GM20000 (cell line): Measurements from ENCODE around the gene OR52E2.

Source experiments
- DNase-seq: peaks from one replicate; pipeline ENCODE4 v3.0.0; 2012; ENCODE audit warnings: low spot score
- TF ChIP-seq, protein P1 (sequence below): IDR thresholded peaks from 2 replicates; pipeline ENCODE4 v1.5.1; 2012; ENCODE audit warnings: mild to moderate bottlenecking, control low read depth; ENCODE audit errors: extremely low read depth, missing control alignments

The OR52E2 gene

GRCh38 chr11:5059391-5059790, at the start of gene OR52E2:
Gene OR52E2 (minus strand): TSS chr11:5059627. CDS start chr11:5059627, 0 bp downstream.
- TF ChIP-seq, protein P1, sequence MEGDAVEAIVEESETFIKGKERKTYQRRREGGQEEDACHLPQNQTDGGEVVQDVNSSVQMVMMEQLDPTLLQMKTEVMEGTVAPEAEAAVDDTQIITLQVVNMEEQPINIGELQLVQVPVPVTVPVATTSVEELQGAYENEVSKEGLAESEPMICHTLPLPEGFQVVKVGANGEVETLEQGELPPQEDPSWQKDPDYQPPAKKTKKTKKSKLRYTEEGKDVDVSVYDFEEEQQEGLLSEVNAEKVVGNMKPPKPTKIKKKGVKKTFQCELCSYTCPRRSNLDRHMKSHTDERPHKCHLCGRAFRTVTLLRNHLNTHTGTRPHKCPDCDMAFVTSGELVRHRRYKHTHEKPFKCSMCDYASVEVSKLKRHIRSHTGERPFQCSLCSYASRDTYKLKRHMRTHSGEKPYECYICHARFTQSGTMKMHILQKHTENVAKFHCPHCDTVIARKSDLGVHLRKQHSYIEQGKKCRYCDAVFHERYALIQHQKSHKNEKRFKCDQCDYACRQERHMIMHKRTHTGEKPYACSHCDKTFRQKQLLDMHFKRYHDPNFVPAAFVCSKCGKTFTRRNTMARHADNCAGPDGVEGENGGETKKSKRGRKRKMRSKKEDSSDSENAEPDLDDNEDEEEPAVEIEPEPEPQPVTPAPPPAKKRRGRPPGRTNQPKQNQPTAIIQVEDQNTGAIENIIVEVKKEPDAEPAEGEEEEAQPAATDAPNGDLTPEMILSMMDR: no peak
- DNase-seq: no peak

GRCh38 chr11:5107285-5107684, 47.9 kb upstream of the OR52E2 start:
- no peak for DNase-seq
- TF ChIP-seq, protein P1: no peak

- no peak for DNase-seq
- TF ChIP-seq, protein P1: no peak
Observed at GRCh38 chr11:5103066-5103465, 43.6 kb upstream of the OR52E2 start.

DNA sequence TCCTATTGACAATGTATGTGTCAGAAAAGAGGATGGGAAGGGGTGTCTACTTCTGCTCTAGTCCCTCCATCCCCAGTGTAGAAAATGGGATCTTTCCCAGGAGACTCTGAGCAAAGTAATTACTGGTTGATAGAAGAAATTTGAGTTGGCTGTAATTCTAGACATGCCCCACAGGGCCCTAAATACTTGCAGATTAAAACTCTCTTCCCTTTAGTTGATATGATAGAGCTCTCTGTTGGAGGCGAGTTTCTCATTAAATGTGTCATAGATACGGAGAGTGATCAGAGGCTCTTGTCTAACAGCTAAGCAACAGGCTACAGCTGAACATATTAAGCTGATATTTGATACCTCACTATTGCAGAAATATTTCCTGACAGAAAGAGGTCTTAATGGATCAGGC, 42.8 kb upstream of the OR52E2 start:
- DNase-seq: no peak
- TF ChIP-seq, protein P1: no peak

GRCh38 chr11:5096011-5096410, 36.6 kb upstream of the OR52E2 start:
- TF ChIP-seq, protein P1: no peak
- no peak for DNase-seq

DNA sequence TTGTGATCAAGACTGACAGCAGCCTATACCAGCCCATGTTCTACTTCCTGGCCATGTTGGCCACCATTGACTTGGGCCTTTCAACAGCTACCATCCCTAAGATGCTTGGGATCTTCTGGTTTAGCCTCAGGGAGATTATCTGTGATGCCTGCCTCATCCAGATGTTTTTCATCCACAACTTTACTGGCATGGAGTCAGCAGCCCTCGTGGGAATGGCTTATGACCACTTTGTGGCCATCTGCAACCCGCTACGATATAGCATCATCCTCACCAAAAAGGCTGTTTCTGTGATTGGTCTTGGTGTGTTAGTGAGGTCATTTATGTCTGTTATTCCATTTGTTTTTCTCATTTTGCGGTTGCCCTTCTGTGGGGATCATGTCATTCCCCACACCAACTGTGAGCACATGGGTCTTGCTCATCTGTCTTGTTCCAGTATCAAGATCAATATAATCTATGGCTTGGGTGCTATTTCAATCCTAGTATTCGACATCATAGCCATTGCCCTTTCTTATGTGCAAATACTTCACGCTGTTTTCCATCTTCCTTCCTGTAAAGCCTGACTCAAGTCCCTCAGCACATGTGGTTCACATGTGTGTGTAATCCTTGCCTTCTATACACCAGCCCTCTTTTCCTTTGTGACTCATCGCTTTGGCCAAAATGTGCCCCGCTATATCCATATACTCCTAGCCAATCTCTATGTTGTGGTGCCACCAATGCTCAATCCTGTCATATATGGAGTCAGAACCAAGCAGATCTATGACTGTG, 33.6 kb upstream of the OR52E2 start:
- TF ChIP-seq, protein P1: no peak
- DNase-seq: no peak

DNA sequence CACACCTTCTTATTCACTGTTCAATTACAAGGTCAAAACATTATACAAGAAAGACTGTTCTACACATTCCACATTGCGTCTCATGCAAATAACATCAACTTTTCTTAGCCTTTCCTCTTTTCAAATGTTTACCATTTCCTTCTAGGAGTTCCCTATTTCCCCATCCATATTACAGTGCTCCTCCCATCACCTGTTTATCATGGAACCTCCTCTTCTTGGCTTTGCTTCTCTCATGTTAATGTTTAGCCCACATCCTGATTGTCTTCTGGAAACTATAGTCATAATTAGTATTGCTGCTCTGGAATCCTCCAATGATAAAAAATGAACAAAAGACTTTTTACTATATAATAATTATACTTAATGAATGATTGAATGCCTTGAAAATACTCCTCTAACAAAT, 31.2 kb upstream of the OR52E2 start:
- DNase-seq: no peak
- TF ChIP-seq, protein P1: no peak
